HG03066 (cell line): Measurements from ENCODE around the gene GALE.
"Not testable (repeated sequence)": the region's sequence is repeated elsewhere in the genome, so short reads cannot be mapped to it uniquely, and the experiment has no call there.

ENCODE experiments used
- ATAC-seq: cut with Tn5 transposase; IDR thresholded peaks from one replicate; pipeline ENCODE4 v1.9.1; 2021; ENCODE audit warnings: low read depth; ENCODE audit not compliant: unreplicated experiment

Gene GALE

GRCh38 chr1:23793861-23794731, 6.5 kb downstream of the GALE start:
- ATAC-seq: no peak

DNA sequence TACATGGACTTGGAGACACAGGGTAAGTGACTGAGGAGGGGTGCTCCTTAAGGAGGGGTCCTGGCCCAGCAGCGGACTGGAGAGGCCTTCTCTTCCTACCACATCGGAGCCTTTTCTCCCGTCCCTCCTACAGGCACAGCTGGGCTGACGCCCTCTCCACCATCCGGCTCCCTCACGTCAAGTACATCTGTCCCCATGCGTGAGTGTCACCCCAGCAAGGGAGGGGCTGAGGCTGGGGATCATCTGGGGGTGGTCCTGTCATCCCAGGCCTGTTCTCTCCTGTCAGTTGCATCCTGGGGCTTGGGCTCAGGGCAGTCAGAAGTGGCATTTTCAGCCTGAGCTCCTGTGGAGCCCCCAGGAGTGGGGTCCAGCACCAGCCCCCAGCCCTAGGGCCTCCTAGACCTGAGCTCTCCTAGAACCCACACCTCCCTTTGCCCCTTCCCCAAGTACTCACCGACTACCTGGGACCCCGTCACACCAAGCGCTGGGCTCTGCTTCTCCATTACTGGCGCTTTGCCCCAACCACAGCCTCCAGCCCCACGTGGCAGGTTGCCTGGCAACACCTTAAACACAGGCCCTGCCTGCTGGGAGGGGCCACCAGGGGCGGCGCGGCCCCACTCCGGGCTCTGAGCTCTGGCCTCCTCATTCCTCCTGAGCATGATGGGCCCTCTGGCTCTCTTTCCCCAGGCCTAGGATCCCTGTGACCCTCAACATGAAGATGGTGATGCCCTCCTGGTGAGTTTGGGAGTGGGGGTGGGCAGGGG, 7.4 kb downstream of the GALE start:
- ATAC-seq: no peak

DNA sequence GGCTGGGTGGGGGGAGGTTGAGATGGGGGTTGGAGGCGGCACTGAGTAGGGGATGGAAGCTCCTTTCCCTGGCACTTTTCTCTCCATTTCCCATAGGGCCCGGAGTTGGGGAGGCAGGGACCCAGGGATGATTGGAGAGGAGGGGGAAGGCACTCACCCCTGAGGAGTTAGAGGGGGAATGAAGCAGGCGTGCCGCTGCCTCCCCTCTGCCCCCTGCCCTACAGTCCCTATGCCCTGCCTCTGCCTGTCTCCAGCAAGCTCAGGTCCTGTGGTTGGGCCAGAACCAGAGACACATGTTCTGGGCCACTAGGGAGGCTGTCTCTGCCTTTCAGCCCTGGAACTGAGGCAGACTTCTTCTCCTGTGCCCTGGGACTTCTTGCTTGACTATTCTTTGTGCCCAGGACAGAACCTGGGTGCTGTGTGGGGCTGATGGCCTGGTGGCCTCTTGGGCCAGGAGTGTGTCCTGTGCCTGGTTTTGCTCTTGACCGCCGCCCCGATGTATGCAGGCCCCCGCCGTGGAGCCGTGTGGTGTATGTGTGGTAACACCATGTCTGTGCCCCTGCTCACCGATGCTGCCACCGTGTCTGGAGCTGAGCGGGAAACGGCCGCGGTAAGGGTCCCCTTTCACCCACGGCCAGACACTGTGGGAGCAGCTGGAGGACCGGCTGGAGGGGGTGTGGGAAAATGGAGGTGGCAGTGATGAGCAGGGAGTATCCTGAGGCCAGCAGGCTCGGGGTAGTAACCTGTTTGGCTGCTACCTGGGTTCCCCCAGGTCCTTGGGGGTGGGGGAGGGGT, 8.2 kb downstream of the GALE start:
- no peak for ATAC-seq

GRCh38 chr1:23791516-23792047, 9.0 kb downstream of the GALE start:
- ATAC-seq: no peak

DNA sequence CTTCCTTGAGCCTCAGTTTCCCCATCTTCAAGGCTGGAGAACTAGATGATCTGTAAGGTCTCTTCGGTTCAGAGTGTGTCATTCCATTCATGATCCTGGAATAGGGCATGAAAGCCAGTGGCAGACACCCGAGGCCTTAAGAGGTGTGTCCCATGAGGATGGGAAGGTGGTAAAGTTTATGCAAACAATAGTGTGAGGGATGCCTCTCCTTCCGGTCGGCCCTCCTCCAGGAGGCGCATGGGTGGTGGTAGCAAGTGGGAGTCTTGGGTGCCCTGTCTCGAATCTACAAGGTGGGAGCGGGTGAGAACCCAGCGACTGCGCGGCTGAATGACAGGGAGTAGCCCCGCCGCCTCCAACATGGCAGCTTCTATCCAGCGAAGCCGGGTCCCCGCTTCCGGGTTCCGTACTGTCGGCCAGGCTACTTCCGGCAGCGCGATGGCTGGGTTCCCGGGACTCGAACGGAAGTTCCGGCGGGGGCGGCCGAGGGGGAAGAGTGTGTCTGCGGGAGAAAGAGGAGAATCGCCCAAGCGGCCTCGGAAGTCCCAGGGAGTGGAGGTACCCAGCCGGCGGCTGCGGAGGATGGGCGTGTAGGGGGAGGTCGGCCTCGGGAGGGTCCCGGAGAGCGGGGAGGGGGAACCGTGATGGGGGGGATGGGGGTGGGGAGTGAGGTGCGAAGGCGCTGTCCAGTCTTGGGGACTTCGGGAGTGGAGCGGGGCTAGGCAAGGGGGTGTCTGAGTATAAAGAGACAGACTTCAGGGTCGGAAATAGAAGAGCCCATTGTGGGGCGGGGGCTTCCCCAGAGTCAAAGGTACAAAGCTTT, 9.6 kb downstream of the GALE start, which contains the start of gene LYPLA2:
Gene LYPLA2, plus strand, starts transcription at position 450 of the 820 bp plus-strand sequence. CDS start 1,538 bp downstream, outside the sequence.
- peak; percentile 80 for ATAC-seq

DNA sequence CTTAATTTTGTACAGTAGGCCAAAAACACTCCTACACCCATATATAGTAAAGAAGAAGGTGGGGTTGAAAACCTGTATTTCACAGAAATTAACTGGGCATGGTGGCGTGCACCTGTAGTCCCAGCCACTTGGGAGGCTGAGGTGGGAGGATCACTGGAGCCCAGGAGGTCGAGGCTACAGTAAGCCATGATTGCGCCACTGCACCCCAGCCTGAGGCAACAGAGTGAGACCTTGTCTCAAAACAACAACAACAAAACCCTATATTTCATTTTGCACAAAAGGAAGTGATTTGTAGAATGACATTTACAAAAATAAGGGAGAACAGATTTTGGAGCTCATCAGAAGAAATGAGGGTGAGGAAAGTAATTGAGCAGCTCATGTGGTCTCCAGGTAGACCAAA, 11.9 kb downstream of the GALE start:
- no peak for ATAC-seq

GRCh38 chr1:23787701-23788100, 12.9 kb downstream of the GALE start:
- no peak for ATAC-seq

GRCh38 chr1:23784846-23785245, 15.7 kb downstream of the GALE start:
- ATAC-seq: no peak

GRCh38 chr1:23783141-23783540, 17.4 kb downstream of the GALE start:
- ATAC-seq: not testable (repeated sequence)

- no peak for ATAC-seq
Measured at GRCh38 chr1:23779826-23780371, 20.7 kb downstream of the GALE start.

DNA sequence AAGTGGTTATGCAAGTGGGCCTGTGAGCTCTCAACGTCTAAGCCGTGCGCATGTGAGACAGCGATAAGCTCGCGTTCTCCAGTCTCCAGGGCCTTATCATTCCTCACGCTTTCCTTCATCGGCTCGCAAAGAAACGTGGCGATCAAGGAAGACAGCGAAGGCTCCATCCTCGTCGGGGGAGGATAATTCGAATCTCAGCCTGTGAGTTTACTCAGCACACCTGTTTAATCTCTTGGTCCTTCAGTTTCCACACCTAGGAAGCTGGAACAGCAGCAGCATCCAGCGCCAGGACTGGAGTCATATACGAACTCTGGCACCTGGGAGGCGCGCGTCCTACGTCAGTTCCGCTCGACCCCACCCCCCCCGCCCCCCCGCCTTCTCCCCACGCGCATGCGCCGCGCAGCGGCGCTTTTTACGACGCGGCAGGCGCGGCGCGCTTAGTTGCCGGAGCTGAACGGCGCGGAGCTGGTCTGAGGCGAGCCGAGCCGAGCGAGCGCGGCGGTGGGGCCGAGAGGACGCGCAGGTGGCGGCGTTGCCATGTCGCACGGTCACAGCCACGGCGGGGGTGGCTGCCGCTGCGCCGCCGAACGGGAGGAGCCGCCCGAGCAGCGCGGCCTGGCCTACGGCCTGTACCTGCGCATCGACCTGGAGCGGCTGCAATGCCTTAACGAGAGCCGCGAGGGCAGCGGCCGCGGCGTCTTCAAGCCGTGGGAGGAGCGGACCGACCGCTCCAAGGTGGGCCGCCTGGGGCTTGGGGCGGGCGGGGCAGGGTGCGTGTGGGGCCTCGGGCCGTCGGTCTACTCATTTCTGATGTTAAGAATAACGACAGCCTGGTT, 22.4 kb downstream of the GALE start, which contains the start of gene PITHD1:
Gene PITHD1, plus strand, starts transcription at position 440 of the 836 bp plus-strand sequence. Its CDS starts 98 bp downstream, at position 538.
- peak; percentile 52 for ATAC-seq

GRCh38 chr1:23776217-23776616, 24.3 kb downstream of the GALE start:
- no peak for ATAC-seq

- ATAC-seq: no peak
Measured at GRCh38 chr1:23774174-23774880, 26.2 kb downstream of the GALE start.

DNA sequence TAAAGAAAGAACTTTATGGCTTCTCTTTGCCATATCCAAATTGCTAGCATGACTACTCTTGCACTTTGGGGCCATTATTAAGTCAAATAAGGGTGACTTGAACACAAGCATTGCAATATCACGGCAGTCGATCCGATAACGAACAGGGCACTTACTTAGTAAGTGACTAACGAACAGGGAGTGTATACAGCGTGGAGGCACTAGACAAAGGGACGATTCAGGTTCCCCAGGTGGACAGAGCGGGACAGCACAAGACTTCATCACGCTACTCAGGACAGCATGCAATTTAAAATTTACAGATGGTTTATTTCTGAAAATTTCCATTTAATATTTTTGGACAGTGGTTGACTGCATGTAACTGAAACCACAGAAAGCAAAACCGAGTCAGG, 27.7 kb downstream of the GALE start:
- no peak for ATAC-seq

- ATAC-seq: no peak
Measured at GRCh38 chr1:23772049-23772853, 28.3 kb downstream of the GALE start.

DNA sequence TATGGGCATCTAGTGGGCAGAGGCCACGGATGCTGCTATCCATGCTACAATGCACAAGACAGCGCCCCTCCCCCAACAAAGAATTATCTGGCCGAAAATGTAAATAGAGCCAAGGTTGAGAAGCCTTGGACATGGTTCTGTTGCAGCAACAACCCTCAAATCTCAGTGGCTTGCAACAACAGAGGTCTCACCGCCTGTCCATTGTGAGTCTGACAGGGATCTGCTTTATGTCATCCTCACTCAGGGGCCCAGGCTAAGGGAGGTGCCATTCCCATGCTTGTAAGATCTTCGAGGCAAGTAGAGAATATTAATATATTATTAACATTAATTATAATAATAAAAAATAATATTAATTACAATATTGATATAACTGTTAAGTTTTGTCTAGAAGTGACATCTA, 31.8 kb downstream of the GALE start:
- no peak for ATAC-seq

GRCh38 chr1:23763041-23763577, 37.4 kb downstream of the GALE start:
- ATAC-seq: no peak
